GM21723 (cell line): ENCODE results near the gene CENPT.
"Not testable (repeated sequence)": the region's sequence is repeated elsewhere in the genome, so short reads cannot be mapped to it uniquely, and the experiment has no call there.

Source experiments
- ATAC-seq: cut with Tn5 transposase; IDR thresholded peaks from one replicate; pipeline ENCODE4 v1.9.1; 2021; ENCODE audit warnings: mild to moderate bottlenecking, moderate library complexity; ENCODE audit not compliant: unreplicated experiment

Gene CENPT

GRCh38 chr16:67848118-67848517 is 625 bp upstream of the CENPT start:
- no peak for ATAC-seq

GRCh38 chr16:67846320-67847063 is 1.0 kb downstream of the CENPT start, which contains the start of gene NUTF2:
Gene NUTF2 (plus strand): TSS chr16:67846933. CDS start chr16:67865131, 18,198 bp downstream.
- peak; percentile 58 for ATAC-seq

DNA sequence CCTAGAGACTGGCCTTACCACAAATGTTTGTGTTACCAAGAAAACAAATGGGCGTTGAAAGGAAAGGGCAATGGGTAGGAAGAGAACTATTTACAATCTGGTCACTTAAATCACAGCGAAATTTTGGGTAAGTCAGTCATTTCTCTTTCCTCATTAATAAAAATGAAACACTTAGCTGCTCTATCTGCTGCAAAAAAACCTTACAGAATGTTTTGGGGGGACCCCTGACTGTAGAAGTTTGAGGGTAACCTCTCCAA is 1.5 kb downstream of the CENPT start:
- ATAC-seq, result no peak

DNA sequence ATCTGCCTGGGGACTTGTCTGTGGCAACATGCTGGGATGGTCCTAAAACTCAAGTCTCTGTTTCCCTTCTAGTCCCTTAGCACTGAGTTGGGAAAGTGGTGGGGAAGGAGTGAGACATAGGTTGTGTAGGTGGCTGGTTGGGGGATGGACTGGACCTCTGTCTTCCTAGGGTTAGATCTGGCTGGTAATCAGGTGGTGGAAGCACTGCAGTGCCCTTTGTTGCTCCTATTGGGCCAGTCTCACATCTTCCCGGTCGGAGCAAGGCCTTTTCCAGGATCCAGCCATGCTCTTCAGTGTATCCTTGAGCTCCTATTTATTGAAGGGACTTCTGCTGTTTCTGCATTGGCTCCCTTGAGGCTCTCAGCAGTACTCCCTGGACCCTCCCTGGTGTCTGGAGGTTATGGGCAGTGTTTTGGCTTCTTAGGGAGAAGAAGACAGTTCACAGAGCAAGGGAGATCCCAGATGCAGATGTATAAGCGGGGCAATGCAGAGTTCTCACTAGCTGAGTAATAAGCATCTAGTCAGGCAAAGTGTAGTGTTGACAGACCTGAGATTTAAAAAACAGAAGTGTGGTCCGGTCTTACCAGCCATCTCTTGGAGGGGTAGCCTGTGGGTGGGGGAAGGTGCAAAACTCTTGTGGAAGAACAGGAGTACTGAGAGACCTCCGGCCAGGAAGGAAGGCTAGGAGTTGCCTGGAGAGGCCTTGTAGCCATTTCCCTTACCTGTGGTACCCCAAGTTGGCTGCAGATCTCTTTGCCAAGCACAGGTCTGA is 2.0 kb downstream of the CENPT start:
- ATAC-seq, result no peak

GRCh38 chr16:67844497-67844896 is 3.0 kb downstream of the CENPT start:
- ATAC-seq, result no peak

DNA sequence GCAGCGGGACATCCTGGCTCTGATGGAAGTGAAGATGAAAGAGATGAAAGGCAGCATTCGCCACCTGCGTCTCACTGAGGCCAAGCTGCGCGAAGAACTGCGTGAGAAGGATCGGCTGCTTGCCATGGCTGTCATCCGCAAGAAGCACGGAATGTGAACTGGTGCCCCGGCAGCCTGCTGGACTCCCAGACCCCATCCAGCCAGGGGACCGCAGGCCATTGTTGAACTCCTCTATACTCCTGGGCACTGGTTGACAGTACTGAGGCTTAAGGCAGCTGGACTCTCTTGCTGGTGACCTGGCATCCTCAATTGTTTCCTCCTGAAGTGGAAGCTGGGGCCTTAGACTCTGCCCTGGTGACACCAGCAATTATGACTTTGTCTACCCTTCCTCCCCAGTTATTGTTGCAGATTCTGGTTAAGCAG is 4.1 kb downstream of the CENPT start:
- no peak for ATAC-seq

- ATAC-seq, result peak; percentile 13
Measured at GRCh38 chr16:67842509-67843342, 4.8 kb downstream of the CENPT start.

DNA sequence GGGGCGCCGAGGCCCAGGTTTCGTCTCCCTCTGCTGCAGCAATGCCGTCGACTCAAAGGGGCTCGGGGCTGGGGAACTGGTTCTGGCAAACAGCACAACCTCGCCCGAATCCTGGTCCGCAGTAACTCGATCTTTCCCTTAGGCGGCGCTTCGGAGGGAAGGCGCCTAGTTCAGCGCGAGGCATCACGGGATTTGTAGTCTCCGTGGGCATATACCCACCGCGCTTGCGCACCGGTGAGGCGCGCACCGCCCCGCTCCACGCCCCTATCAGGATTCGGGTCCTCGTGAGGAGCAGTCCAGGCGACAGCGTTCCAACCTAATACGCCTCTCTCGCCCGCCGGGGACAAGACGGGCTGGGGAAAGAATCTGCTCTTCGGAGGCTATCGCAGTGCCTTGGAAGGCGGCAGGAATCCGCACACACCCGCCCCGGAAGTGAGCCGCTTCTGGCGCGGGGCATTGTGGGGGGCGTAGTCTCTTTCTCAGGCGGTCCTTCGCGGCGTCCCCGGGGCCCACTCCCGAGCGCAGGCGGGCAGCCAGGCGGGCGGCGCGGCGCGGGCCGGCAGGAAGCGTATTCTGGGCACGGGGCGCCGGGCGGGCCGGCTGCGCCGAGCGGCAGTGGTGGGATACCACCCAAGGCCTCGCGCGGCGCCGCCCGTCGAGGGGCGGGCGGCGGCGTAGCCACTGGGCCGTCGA is 5.5 kb downstream of the CENPT start, which contains the start of gene THAP11:
Gene THAP11, plus strand, starts transcription at position 505 of the 693 bp plus-strand sequence. CDS start 235 bp downstream, outside the sequence.
- peak; percentile 46 for ATAC-seq

DNA sequence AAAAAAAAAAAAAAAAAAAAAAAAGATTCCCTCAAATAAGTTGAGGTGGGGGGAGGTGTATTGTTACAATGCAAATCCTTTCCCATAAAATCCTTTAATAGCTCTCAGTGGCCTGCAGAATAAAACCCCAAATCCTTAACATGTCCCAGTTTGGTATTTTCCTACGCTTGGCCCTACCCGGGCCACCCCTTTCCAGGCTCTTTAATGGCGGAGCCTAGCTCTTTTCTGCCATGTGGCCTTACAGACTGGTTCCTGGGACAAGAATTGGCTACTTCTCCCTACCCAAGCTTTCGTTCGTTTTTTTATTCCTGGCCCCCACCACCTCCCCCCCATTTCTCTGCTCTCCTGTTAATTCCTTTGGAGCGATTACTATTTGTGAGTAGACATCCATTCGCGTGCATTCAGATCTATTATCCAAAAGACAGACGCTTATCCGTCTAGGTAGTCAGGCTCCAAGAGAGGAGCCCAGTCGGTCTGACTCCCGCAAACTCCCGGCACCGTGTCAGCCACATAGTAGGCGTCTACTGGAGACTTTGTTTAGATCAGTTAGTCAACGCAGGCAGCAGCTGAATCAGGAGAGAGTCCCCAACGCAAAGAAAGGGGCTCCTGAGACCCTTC is 6.2 kb downstream of the CENPT start:
- no peak for ATAC-seq

- no peak for ATAC-seq
Measured at GRCh38 chr16:67837811-67838210, 9.7 kb downstream of the CENPT start.

DNA sequence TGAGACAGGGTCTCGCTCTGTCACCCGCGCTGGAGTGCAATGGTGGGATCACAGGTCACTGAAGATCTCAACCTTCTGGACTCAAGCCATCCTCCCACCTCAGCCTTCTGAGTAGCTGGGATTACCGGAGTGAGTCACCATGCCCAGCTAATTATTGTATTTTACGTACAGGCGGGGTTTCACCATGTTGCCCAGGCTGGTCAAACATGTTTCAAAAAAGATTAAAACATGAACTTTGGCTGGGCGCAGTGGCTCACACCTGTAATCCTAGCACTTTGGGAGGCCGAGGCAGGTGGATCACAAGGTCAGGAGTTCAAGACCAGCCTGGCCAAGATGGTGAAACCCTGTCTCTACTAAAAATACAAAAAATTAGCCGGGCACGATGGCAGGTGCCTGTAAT is 10.3 kb downstream of the CENPT start:
- ATAC-seq, result not testable (repeated sequence)

- no peak for ATAC-seq
Measured at GRCh38 chr16:67834242-67834614, 13.3 kb downstream of the CENPT start.

GRCh38 chr16:67833415-67834241 is 13.9 kb downstream of the CENPT start:
- peak; percentile 96 for ATAC-seq

GRCh38 chr16:67833030-67833414 is 14.5 kb downstream of the CENPT start:
- no peak for ATAC-seq

GRCh38 chr16:67828651-67829050 is 18.8 kb downstream of the CENPT start:
- no peak for ATAC-seq

- ATAC-seq, result no peak
Measured at GRCh38 chr16:67825906-67826305, 21.6 kb downstream of the CENPT start.

GRCh38 chr16:67825119-67825518 is 22.4 kb downstream of the CENPT start:
- no peak for ATAC-seq

- no peak for ATAC-seq
Measured at GRCh38 chr16:67822511-67822910, 25.0 kb downstream of the CENPT start.

DNA sequence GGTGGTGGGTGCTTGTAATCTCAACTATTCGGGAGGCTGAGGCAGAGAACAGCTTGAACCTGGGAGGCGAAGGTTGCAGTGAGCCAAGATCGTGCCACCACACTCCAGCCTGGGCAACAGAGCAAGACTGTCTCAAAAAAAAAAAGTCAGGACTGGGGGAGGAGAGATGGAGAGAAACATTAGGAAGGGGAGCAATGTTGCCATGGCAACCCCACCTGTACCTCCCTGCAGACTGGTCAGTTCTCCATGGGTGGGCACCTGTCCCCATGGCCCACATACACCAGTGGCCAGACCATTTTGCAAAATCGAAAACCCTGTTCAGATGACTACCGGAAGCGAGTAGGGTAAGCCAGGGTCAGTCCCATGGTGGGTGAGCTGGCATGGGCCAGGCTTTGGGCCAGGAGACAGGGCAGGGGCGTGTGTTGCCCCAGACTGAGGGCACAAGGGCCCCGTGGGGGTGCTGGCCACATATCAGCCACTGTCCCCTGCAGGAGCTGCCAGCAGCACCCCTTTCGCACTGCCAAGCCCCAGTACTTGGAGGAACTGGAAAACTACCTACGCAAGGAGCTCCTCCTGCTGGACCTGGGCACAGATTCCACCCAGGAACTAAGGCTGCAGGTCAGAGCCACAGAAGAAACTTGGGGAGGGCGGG is 26.8 kb downstream of the CENPT start:
- ATAC-seq, result no peak
